Peyer's patch (tissue), 4 donors: Measurements from ENCODE around the gene EHBP1L1. TPM values are rescaled to one million over a fixed set of nuclear protein-coding genes. Genes with fewer than 3 reads are reported as not detected.

ENCODE experiments used
- DNase-seq, 3 donors: peaks; one replicate each; pipeline ENCODE4 v3.0.0-alpha.2; 2017 to 2019
- H3K27ac ChIP-seq, 4 donors: fragments of 200-600 bp; sonication (generic); one replicate each; pipeline ENCODE4 v1.5.1; 2016 to 2019
- H3K27me3 ChIP-seq, 2 donors: fragments of 200-600 bp; sonication (generic); one replicate each; pipeline ENCODE4 v1.5.1; 2019
- H3K36me3 ChIP-seq, 3 donors: fragments of 200-600 bp; sonication (generic); one replicate each; pipeline ENCODE4 v1.5.1; 2016 to 2019
- H3K4me1 ChIP-seq, 4 donors: fragments of 200-600 bp; sonication (generic); one replicate each; pipeline ENCODE4 v1.5.1; 2016 to 2019
- H3K4me3 ChIP-seq, 4 donors: fragments of 200-600 bp; sonication (generic); 1 replicate in 3 of 4; 2 replicates in 1 of 4; pipeline ENCODE4 v1.5.1; 2016 to 2019; ENCODE audit warnings: mild to moderate bottlenecking in 1 of 4
- H3K9me3 ChIP-seq, 4 donors: fragments of 200-600 bp; sonication (generic); one replicate each; pipeline ENCODE4 v1.5.1; 2016 to 2019; ENCODE audit warnings: mild to moderate bottlenecking in 1 of 4
- POLR2A ChIP-seq, 2 donors: fragments of 450-650 bp; IDR thresholded peaks; one replicate each; pipeline ENCODE4 v1.5.1; 2017; ENCODE audit warnings: antibody characterized with exemption in 2 of 2, mild to moderate bottlenecking in 2 of 2, moderate library complexity in 2 of 2
- total RNA-seq, 4 donors: library from RNA; depleted of rRNA; stranded (reverse); fragments of >200 nt; gene quantifications; one replicate each; pipeline ENCODE4 v1.1.0, GENCODE V29; 2016
- TF ChIP-seq, protein P1 (sequence below), 6 experiments: fragments of 450-650 bp in 4 of 6; fragments of 200-600 bp in 2 of 6; sonication (generic) in 1 of 6; IDR thresholded peaks; one replicate each; pipeline ENCODE4 v1.5.1; 2017 to 2019; ENCODE audit warnings: antibody characterized with exemption in 6 of 6, mild to moderate bottlenecking in 3 of 6, moderate library complexity in 1 of 6

Gene EHBP1L1
- total RNA-seq, 4 donors from 2014 or later: 65.2 to 163 (median 121) TPM

DNA sequence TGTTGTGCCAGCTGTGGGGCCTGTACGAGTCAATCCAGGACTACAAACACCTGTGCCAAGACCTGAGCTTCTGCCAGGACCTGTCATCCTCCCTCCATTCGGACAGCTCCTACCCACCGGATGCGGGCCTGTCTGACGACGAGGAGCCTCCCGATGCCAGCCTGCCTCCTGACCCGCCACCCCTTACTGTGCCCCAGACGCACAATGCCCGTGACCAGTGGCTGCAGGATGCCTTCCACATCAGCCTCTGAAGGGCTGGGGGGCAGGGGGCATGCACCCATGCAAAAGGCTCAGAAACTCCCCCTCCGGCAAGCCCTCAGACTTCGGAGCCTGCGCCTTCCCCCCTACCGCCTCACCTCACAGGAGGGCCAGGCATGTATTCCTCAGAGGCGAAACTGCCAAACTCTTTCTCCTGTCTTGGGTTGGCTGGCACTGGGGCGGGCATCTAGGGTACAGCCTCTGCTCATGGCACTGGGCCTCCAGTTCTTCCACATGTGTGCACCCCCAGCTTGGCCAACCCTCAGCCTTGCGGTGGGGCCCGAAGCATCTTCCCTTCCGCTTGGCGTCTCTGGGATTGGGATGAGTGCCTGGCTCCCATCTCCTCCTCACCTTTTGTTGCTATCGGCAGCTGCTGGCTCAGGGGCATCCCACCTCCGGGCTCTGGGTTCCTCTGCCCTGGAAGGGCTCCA is 2.3 kb upstream of the EHBP1L1 start:
- H3K27me3 ChIP-seq: no peaks in the 10 kb centered on the region
- H3K4me1 ChIP-seq: peaks cover 10 to 68% (median 45%) of the 10 kb centered on the region in 4 donors
- no peak for TF ChIP-seq POLR2A (IDR thresholded peaks at IDR 0.05)
- TF ChIP-seq, protein P1, sequence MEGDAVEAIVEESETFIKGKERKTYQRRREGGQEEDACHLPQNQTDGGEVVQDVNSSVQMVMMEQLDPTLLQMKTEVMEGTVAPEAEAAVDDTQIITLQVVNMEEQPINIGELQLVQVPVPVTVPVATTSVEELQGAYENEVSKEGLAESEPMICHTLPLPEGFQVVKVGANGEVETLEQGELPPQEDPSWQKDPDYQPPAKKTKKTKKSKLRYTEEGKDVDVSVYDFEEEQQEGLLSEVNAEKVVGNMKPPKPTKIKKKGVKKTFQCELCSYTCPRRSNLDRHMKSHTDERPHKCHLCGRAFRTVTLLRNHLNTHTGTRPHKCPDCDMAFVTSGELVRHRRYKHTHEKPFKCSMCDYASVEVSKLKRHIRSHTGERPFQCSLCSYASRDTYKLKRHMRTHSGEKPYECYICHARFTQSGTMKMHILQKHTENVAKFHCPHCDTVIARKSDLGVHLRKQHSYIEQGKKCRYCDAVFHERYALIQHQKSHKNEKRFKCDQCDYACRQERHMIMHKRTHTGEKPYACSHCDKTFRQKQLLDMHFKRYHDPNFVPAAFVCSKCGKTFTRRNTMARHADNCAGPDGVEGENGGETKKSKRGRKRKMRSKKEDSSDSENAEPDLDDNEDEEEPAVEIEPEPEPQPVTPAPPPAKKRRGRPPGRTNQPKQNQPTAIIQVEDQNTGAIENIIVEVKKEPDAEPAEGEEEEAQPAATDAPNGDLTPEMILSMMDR (IDR thresholded peaks at IDR 0.05): no peak

DNA sequence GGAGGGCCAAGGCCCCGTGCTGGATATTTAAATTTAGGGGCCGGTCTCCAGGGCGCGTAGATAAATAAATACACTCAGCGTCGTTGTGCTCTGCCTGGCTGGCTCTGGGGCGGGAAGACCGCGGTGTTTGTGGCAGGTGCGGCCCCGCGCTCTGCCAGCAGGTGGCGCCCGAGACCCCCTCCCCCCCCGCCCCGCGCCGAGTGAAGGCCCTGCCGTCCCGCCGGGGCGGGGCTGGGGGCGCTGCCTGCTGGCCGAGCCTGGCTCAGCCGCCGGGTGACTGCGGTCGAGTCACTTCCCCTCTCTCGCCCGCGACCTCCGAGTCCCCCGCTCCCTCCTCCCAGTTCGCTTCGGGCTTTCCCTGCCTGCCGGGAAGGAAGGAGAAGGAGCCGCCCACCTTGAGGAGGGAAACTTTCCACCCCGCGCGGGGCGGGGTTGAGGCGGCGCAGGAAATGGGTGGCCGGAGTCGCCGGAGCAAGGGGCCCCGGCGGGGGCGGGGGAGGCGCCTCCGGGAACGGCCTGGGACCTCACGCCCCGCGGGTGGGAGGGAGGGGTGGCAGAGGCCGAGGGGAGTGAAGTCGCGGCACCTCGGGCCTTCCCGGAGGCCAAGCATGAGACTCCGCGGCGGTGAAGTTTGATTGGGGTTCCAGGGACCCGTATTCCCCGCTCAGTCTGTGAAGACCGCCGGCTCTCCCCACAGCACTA is 1.6 kb upstream of the EHBP1L1 start:
- Histone ChIP-seq H3K36me3 (no peaks in the 10 kb centered on the region), H3K9me3 (no peaks in the 10 kb centered on the region), H3K4me1 (peaks cover 10 to 67% (median 40%) of the 10 kb centered on the region in 4 donors), H3K4me3 (peak overlapping the region; percentile 77 to 96 (median 87)), H3K27ac (peak overlapping the region; percentile 90 to 97 (median 94)), H3K27me3 (no peaks in the 10 kb centered on the region)
- peak; percentile 17 to 56 for TF ChIP-seq POLR2A (IDR thresholded peaks at IDR 0.05)
- TF ChIP-seq, protein P1 (IDR thresholded peaks at IDR 0.05): peak; percentile 88 to 100 (median 95)
- peak; percentile 84 to 94 (median 94) for DNase-seq

More for the DNA sequence above, 2.3 kb upstream of the EHBP1L1 start:
- peak overlapping the region; percentile 90 to 97 (median 94) for H3K27ac ChIP-seq
- no peaks in the 10 kb centered on the region for H3K36me3 ChIP-seq
- no peaks in the 10 kb centered on the region for H3K9me3 ChIP-seq
- peak overlapping the region; percentile 77 to 96 (median 87) for H3K4me3 ChIP-seq
- no peak for DNase-seq

DNA sequence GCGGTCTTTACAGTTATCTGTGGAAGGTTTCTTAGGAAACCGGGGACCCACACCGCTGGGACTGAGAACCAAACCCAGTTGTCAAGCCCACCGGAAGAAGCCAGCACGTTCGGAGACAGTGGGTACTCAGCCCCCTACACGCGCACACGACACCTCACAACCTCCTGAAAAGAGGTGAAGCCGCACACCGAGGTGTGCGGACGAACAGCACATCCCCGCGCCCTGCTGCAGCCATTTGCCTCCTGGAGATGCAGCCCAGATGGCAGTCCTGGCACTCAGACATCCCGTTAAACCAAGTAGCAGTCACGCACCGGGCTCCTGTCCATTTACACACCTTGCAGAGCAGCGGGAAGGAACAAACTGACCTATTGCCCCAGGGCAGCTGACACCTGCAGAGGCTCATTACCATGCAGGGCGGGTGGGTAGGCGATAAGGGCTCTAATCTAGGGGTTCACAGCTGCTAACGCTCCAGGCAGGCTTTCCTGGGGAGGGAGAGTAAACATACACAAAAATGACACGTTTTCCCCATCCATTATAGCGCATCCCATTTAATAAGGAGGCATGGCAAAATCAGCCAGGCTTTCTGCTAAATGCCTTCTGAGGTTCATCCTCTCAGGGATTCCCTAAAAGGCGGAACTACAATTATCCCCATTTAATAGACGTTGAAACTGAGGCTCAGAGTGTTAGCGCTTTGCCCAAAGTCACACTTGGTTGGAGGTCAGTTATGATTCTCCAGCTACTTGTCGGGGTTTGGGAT is 864 bp upstream of the EHBP1L1 start:
- H3K36me3 ChIP-seq: peaks cover 0 to 7% (median 0%) of the 10 kb centered on the region in 3 donors
- peak overlapping the region; percentile 90 to 97 (median 94) for H3K27ac ChIP-seq
- DNase-seq: peak; percentile 45 to 86 (median 79)
- H3K9me3 ChIP-seq: no peaks in the 10 kb centered on the region
- H3K4me1 ChIP-seq: peaks cover 10 to 73% (median 40%) of the 10 kb centered on the region in 4 donors
- no peaks in the 10 kb centered on the region for H3K27me3 ChIP-seq
- TF ChIP-seq POLR2A (IDR thresholded peaks at IDR 0.05): peak; percentile 37 to 45
- TF ChIP-seq, protein P1 (IDR thresholded peaks at IDR 0.05): no peak
- peak overlapping the region; percentile 77 to 96 (median 87) for H3K4me3 ChIP-seq

DNA sequence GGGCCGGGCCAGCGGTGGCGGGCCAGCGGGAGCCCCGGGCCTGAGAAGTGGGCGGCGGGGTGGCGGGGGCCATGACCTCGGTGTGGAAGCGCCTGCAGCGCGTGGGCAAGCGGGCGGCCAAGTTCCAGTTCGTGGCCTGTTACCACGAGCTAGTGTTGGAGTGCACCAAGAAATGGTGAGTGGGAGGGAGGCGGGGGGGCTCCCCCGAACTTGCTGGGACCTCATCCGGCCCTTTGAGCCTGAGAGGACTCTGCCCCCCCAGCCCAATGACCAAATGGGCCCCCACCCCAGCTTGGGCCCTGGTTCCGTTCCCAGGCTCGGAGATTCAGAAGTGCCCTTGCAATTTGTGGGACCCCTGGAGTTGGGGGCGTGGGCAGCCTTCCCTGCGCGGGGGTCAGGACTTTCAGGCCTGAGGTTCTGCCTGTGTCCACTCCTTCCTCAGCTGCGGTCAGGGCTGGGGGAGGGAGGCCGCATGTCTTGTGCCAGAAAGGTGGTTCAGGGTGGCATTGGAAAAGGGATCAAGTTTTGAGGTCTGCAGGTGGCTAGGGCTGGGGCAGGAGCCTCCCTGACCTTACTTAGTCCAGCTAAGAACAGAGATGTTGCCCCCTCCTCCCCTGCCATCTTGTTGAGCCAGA is 496 bp downstream of the EHBP1L1 start:
- peak in 1 of 3 donors; percentile 68 for DNase-seq
- Histone ChIP-seq H3K9me3 (no peaks in the 10 kb centered on the region), H3K27ac (peak overlapping the region; percentile 90 to 97 (median 94)), H3K4me3 (peak overlapping the region; percentile 77 to 96 (median 87)), H3K36me3 (peaks cover 0 to 20% (median 0%) of the 10 kb centered on the region in 3 donors), H3K27me3 (no peaks in the 10 kb centered on the region), H3K4me1 (peaks cover 8 to 71% (median 34%) of the 10 kb centered on the region in 4 donors)
- TF ChIP-seq, protein P1 (IDR thresholded peaks at IDR 0.05): no peak
